Mesothelial cell of epicardium (in vitro differentiated cells): ENCODE measurements around the gene CDC20. TPM values are rescaled to one million over a fixed set of nuclear protein-coding genes. Genes with fewer than 3 reads are reported as not detected.
A peak's percentile ranks its signal among the peaks of the same experiment; 100 is the strongest.

Experiments used
- DNase-seq, 2 experiments: peaks; one replicate each; pipeline ENCODE4 v3.0.0; 2021; ENCODE audit warnings: low spot score in 2 of 2; ENCODE audit not compliant: unreplicated experiment in 2 of 2
- H3K27ac Mint-ChIP-seq: 2 replicates; pipeline ENCODE4 v1.8.0; 2021; ENCODE audit warnings: mixed read lengths
- H3K27me3 Mint-ChIP-seq: 2 replicates; pipeline ENCODE4 v1.8.0; 2021; ENCODE audit warnings: low read depth, mixed read lengths
- H3K36me3 Mint-ChIP-seq: 2 replicates; pipeline ENCODE4 v1.8.0; 2021; ENCODE audit warnings: mixed read lengths
- H3K4me1 Mint-ChIP-seq: 2 replicates; pipeline ENCODE4 v1.8.0; 2021; ENCODE audit warnings: mixed read lengths
- H3K4me3 Mint-ChIP-seq: 2 replicates; pipeline ENCODE4 v1.8.0; 2021; ENCODE audit warnings: mild to moderate bottlenecking, moderate library complexity, mixed read lengths
- H3K9me3 Mint-ChIP-seq: 2 replicates; pipeline ENCODE4 v1.8.0; 2021; ENCODE audit warnings: mixed read lengths
- CTCF ChIP-seq: fragments of 200-600 bp; sonication (generic); IDR thresholded peaks from one replicate; pipeline ENCODE4 v1.5.0; 2021; ENCODE audit warnings: antibody characterized with exemption; ENCODE audit not compliant: unreplicated experiment
- total RNA-seq: library from RNA; stranded (reverse); gene quantifications from 3 replicates; pipeline ENCODE4 v1.2.1, GENCODE V29; 2021

Gene CDC20
- total RNA-seq, 1 donor from 2014 or later, result 33.4 TPM

GRCh38 chr1:43381612-43382011 is 22.8 kb downstream of the CDC20 start:
- no peak for DNase-seq
- Mint-ChIP-seq H3K27ac (no peak overlapping the region), H3K4me3 (no peak overlapping the region), H3K27me3 (no peaks in the 10 kb centered on the region), H3K9me3 (no peaks in the 10 kb centered on the region), H3K4me1 (no peaks in the 10 kb centered on the region), H3K36me3 (peaks cover 15% of the 10 kb centered on the region)
- TF ChIP-seq CTCF, result no peak

- no peaks in the 10 kb centered on the region for H3K27me3 Mint-ChIP-seq
- peak overlapping the region; percentile 18 for H3K27ac Mint-ChIP-seq
- peaks cover 15% of the 10 kb centered on the region for H3K36me3 Mint-ChIP-seq
- no peaks in the 10 kb centered on the region for H3K9me3 Mint-ChIP-seq
- no peak for DNase-seq
- no peak overlapping the region for H3K4me3 Mint-ChIP-seq
- no peaks in the 10 kb centered on the region for H3K4me1 Mint-ChIP-seq
- TF ChIP-seq CTCF, result no peak
Observed at GRCh38 chr1:43382027-43382779, 23.4 kb downstream of the CDC20 start.

GRCh38 chr1:43383449-43383848 is 24.7 kb downstream of the CDC20 start:
- DNase-seq, result no peak
- no peaks in the 10 kb centered on the region for H3K9me3 Mint-ChIP-seq
- H3K27me3 Mint-ChIP-seq, result no peaks in the 10 kb centered on the region
- no peak overlapping the region for H3K4me3 Mint-ChIP-seq
- TF ChIP-seq CTCF, result no peak
- H3K36me3 Mint-ChIP-seq, result peaks cover 15% of the 10 kb centered on the region
- H3K27ac Mint-ChIP-seq, result no peak overlapping the region
- peaks cover 4% of the 10 kb centered on the region for H3K4me1 Mint-ChIP-seq

GRCh38 chr1:43386676-43387075 is 27.9 kb downstream of the CDC20 start:
- Mint-ChIP-seq H3K4me3 (no peak overlapping the region), H3K27ac (no peak overlapping the region), H3K9me3 (no peaks in the 10 kb centered on the region), H3K27me3 (no peaks in the 10 kb centered on the region), H3K36me3 (peaks cover 9% of the 10 kb centered on the region), H3K4me1 (peaks cover 26% of the 10 kb centered on the region)
- DNase-seq, result no peak
- TF ChIP-seq CTCF, result no peak

GRCh38 chr1:43387976-43388599 is 29.3 kb downstream of the CDC20 start:
- no peaks in the 10 kb centered on the region for H3K27me3 Mint-ChIP-seq

More at GRCh38 chr1:43387976-43388599, 29.3 kb downstream of the CDC20 start:
- Mint-ChIP-seq H3K27ac (no peak overlapping the region), H3K9me3 (no peaks in the 10 kb centered on the region), H3K4me3 (peak overlapping the region; percentile 98), H3K4me1 (peaks cover 26% of the 10 kb centered on the region), H3K36me3 (peaks cover 9% of the 10 kb centered on the region)
- DNase-seq, result no peak
- TF ChIP-seq CTCF, result no peak
